Mesendoderm (in vitro differentiated cells): ENCODE measurements around the gene SZRD1.

Experiments used
- DNase-seq: peaks from one replicate; pipeline ENCODE4 v3.0.0; 2013
- H2AK5ac ChIP-seq: 2 replicates; pipeline ENCODE4 v1.6.1; 2013; ENCODE audit warnings: low read length, inconsistent platforms
- H2BK120ac ChIP-seq: 2 replicates; pipeline ENCODE4 v1.6.1; 2013; ENCODE audit warnings: low read depth, mild to moderate bottlenecking, low read length, moderate library complexity, mixed read lengths
- H2BK15ac ChIP-seq: replicated peaks from 2 replicates; pipeline ENCODE4 v1.6.1; 2013; ENCODE audit warnings: low read depth, mild to moderate bottlenecking, moderate library complexity
- H2BK5ac ChIP-seq: 2 replicates; pipeline ENCODE4 v1.6.1; 2013; ENCODE audit warnings: low read length, inconsistent platforms
- H3K18ac ChIP-seq: 2 replicates; pipeline ENCODE4 v1.6.1; 2013; ENCODE audit warnings: mild to moderate bottlenecking, low read length, mixed read lengths
- H3K23ac ChIP-seq: one replicate; pipeline ENCODE4 v1.6.1; 2013; ENCODE audit warnings: low read length
- H3K27ac ChIP-seq: 2 replicates; pipeline ENCODE4 v1.5.1; 2013; ENCODE audit warnings: low read depth, mild to moderate bottlenecking, inconsistent platforms, low read length, moderate library complexity
- H3K27me3 ChIP-seq: 2 replicates; pipeline ENCODE4 v1.6.1; 2013; ENCODE audit warnings: low read length, control low read depth, mild to moderate bottlenecking, inconsistent platforms; ENCODE audit not compliant: insufficient read depth, poor library complexity
- H3K36me3 ChIP-seq: 2 replicates; pipeline ENCODE4 v1.6.1; 2013; ENCODE audit warnings: low read length, inconsistent platforms; ENCODE audit not compliant: control insufficient read depth, insufficient read depth
- H3K4ac ChIP-seq: one replicate; pipeline ENCODE4 v1.6.1; 2013; ENCODE audit warnings: low read depth, mild to moderate bottlenecking, low read length, moderate library complexity
- H3K4me1 ChIP-seq: 2 replicates; pipeline ENCODE4 v1.6.1; 2013; ENCODE audit warnings: low read depth, low read length, inconsistent platforms; ENCODE audit not compliant: control insufficient read depth
- H3K4me2 ChIP-seq: 2 replicates; pipeline ENCODE4 v1.6.1; 2013; ENCODE audit warnings: low read length
- H3K4me3 ChIP-seq: 2 replicates; pipeline ENCODE4 v1.5.1; 2013; ENCODE audit warnings: mild to moderate bottlenecking, low read length
- H3K56ac ChIP-seq: one replicate; pipeline ENCODE4 v1.6.1; 2013; ENCODE audit warnings: low read length
- H3K79me1 ChIP-seq: 2 replicates; pipeline ENCODE4 v1.6.1; 2013; ENCODE audit warnings: low read length, inconsistent platforms
- H3K79me2 ChIP-seq: 2 replicates; pipeline ENCODE4 v1.6.1; 2013; ENCODE audit warnings: mild to moderate bottlenecking, low read length; ENCODE audit not compliant: control insufficient read depth, insufficient read depth
- H3K9ac ChIP-seq: 2 replicates; pipeline ENCODE4 v1.6.1; 2013; ENCODE audit warnings: low read length, inconsistent platforms
- H4K5ac ChIP-seq: one replicate; pipeline ENCODE4 v1.6.1; 2013; ENCODE audit warnings: low read length
- H4K8ac ChIP-seq: one replicate; pipeline ENCODE4 v1.6.1; 2013; ENCODE audit warnings: low read depth, mild to moderate bottlenecking, control low read depth, low read length, moderate library complexity
- WGBS: extraction: QIAGEN DNeasy Blood & Tissue Kit; methylation state at CpG from one replicate; pipeline ENCODE4 v1.1.7; 2013; ENCODE audit warnings: low lambda C conversion rate, missing lambda C conversion rate; ENCODE audit not compliant: insufficient coverage; ENCODE audit errors: extremely low coverage; 5-methylcytosine and 5-hydroxymethylcytosine counted together

The SZRD1 gene

GRCh38 chr1:16433030-16433429 is 66.0 kb downstream of the SZRD1 start:
- H2AK5ac ChIP-seq, result no peak overlapping the region
- H2BK120ac ChIP-seq, result no peak overlapping the region
- H3K18ac ChIP-seq, result no peak overlapping the region
- H3K4ac ChIP-seq, result no peak overlapping the region
- no peaks in the 10 kb centered on the region for H3K79me2 ChIP-seq
- no peak overlapping the region for H3K23ac ChIP-seq
- no peak overlapping the region for H3K9ac ChIP-seq
- no peaks in the 10 kb centered on the region for H3K79me1 ChIP-seq
- no CpG with 5 or more reads among the region's 9 CpGs for WGBS
- no peak overlapping the region for H2BK5ac ChIP-seq
- no peak overlapping the region for H2BK15ac ChIP-seq
- H3K4me3 ChIP-seq, result no peak overlapping the region
- H3K56ac ChIP-seq, result no peak overlapping the region
- no peak overlapping the region for H3K27ac ChIP-seq
- no peak overlapping the region for H3K4me2 ChIP-seq
- no peak overlapping the region for H4K5ac ChIP-seq
- no peaks in the 10 kb centered on the region for H3K36me3 ChIP-seq
- H3K27me3 ChIP-seq, result no peaks in the 10 kb centered on the region
- DNase-seq, result no peak
- no peaks in the 10 kb centered on the region for H3K4me1 ChIP-seq
- no peak overlapping the region for H4K8ac ChIP-seq

- no CpG with 5 or more reads among the region's 4 CpGs for WGBS
- no peak for DNase-seq
- Histone ChIP-seq H3K56ac (no peak overlapping the region), H3K18ac (no peak overlapping the region), H2BK120ac (no peak overlapping the region), H2AK5ac (no peak overlapping the region), H3K79me2 (no peaks in the 10 kb centered on the region), H3K79me1 (no peaks in the 10 kb centered on the region), H2BK5ac (no peak overlapping the region), H4K8ac (no peak overlapping the region), H3K4me2 (no peak overlapping the region), H2BK15ac (no peak overlapping the region), H4K5ac (no peak overlapping the region), H3K4ac (no peak overlapping the region), H3K9ac (no peak overlapping the region), H3K27me3 (no peaks in the 10 kb centered on the region), H3K36me3 (no peaks in the 10 kb centered on the region), H3K4me3 (no peak overlapping the region), H3K4me1 (no peaks in the 10 kb centered on the region), H3K27ac (no peak overlapping the region), H3K23ac (no peak overlapping the region)
Measured at GRCh38 chr1:16434007-16434406, 67.0 kb downstream of the SZRD1 start.

- Histone ChIP-seq H4K5ac (no peak overlapping the region), H3K36me3 (no peaks in the 10 kb centered on the region), H3K27me3 (no peaks in the 10 kb centered on the region), H3K4me1 (no peaks in the 10 kb centered on the region), H3K4ac (no peak overlapping the region), H3K79me2 (no peaks in the 10 kb centered on the region), H3K79me1 (no peaks in the 10 kb centered on the region), H4K8ac (no peak overlapping the region), H2BK15ac (no peak overlapping the region), H2AK5ac (no peak overlapping the region), H3K56ac (no peak overlapping the region), H3K23ac (no peak overlapping the region), H3K18ac (no peak overlapping the region), H2BK120ac (no peak overlapping the region), H2BK5ac (no peak overlapping the region), H3K9ac (no peak overlapping the region), H3K4me3 (no peak overlapping the region), H3K4me2 (no peak overlapping the region), H3K27ac (no peak overlapping the region)
- DNase-seq, result no peak
- no CpG with 5 or more reads among the region's 2 CpGs for WGBS
Measured at GRCh38 chr1:16434501-16434900, 67.5 kb downstream of the SZRD1 start.

- Histone ChIP-seq H2BK15ac (no peak within 1 kb of the TSS), H2BK120ac (no peak within 1 kb of the TSS), H3K4me1 (peaks cover 2% of the 10 kb centered on the region), H2BK5ac (no peak within 1 kb of the TSS), H3K4me3 (no peak within 1 kb of the TSS), H3K18ac (no peak within 1 kb of the TSS), H3K27ac (no peak within 1 kb of the TSS), H2AK5ac (no peak within 1 kb of the TSS), H3K27me3 (no peaks in the 10 kb centered on the region), H3K36me3 (no peaks in the 10 kb centered on the region), H3K23ac (no peak within 1 kb of the TSS), H3K9ac (no peak within 1 kb of the TSS), H3K79me2 (peaks cover 2% of the 10 kb centered on the region), H3K79me1 (peaks cover 2% of the 10 kb centered on the region), H3K4me2 (no peak within 1 kb of the TSS), H4K8ac (no peak within 1 kb of the TSS), H3K56ac (no peak within 1 kb of the TSS), H3K4ac (no peak within 1 kb of the TSS), H4K5ac (no peak within 1 kb of the TSS)
- DNase-seq, result no peak
- WGBS, result no CpG with 5 or more reads among the region's 3 CpGs
Measured at GRCh38 chr1:16436946-16437474, 70.0 kb downstream of the SZRD1 start, which contains the start of gene SPATA21. Gene SPATA21, minus strand, starts transcription at chr1:16437424. Its CDS starts 6,053 bp downstream, at chr1:16431371.

GRCh38 chr1:16438516-16438915 is 71.5 kb downstream of the SZRD1 start:
- peaks cover 2% of the 10 kb centered on the region for H3K79me2 ChIP-seq
- no peak overlapping the region for H3K4me2 ChIP-seq
- no peak overlapping the region for H3K4me3 ChIP-seq
- no peak overlapping the region for H4K8ac ChIP-seq
- H3K23ac ChIP-seq, result no peak overlapping the region
- no peak overlapping the region for H3K27ac ChIP-seq
- H3K27me3 ChIP-seq, result no peaks in the 10 kb centered on the region
- no peaks in the 10 kb centered on the region for H3K36me3 ChIP-seq
- peaks cover 2% of the 10 kb centered on the region for H3K4me1 ChIP-seq
- no peak overlapping the region for H2BK15ac ChIP-seq
- H3K9ac ChIP-seq, result no peak overlapping the region
- DNase-seq, result no peak
- peaks cover 5% of the 10 kb centered on the region for H3K79me1 ChIP-seq
- H2BK120ac ChIP-seq, result no peak overlapping the region
- no peak overlapping the region for H3K4ac ChIP-seq
- no peak overlapping the region for H3K56ac ChIP-seq
- no peak overlapping the region for H2AK5ac ChIP-seq
- H4K5ac ChIP-seq, result no peak overlapping the region
- no CpG with 5 or more reads among the region's 2 CpGs for WGBS
- no peak overlapping the region for H2BK5ac ChIP-seq
- H3K18ac ChIP-seq, result no peak overlapping the region

- peaks cover 2% of the 10 kb centered on the region for H3K4me1 ChIP-seq
- WGBS, result no CpG with 5 or more reads among the region's 2 CpGs
Measured at GRCh38 chr1:16438924-16439323, 71.9 kb downstream of the SZRD1 start.

More at GRCh38 chr1:16438924-16439323, 71.9 kb downstream of the SZRD1 start:
- Histone ChIP-seq H3K79me2 (peaks cover 2% of the 10 kb centered on the region), H2AK5ac (no peak overlapping the region), H3K9ac (no peak overlapping the region), H3K56ac (no peak overlapping the region), H3K4me2 (no peak overlapping the region), H3K27me3 (no peaks in the 10 kb centered on the region), H3K18ac (no peak overlapping the region), H3K4ac (no peak overlapping the region), H4K5ac (no peak overlapping the region), H2BK5ac (no peak overlapping the region), H3K36me3 (no peaks in the 10 kb centered on the region), H3K23ac (no peak overlapping the region), H3K79me1 (peaks cover 5% of the 10 kb centered on the region), H3K27ac (no peak overlapping the region), H4K8ac (no peak overlapping the region), H2BK120ac (no peak overlapping the region), H2BK15ac (no peak overlapping the region), H3K4me3 (no peak overlapping the region)
- no peak for DNase-seq
